PFSK-1 (cell line): ENCODE data around the gene ADM.

Experiments used
- TAF1 ChIP-seq: IDR thresholded peaks from 2 replicates; pipeline ENCODE4 v1.6.1; 2012; ENCODE audit warnings: low read length, control low read depth, borderline replicate concordance; ENCODE audit not compliant: insufficient read depth
- TF ChIP-seq, protein P1 (sequence below), 2 experiments: IDR thresholded peaks; 2 replicates each; pipeline versions ENCODE4 v1.6.1 to v1.8.0; 2011 to 2012; ENCODE audit warnings: low read depth in 2 of 2, low read length in 2 of 2, control low read depth in 1 of 2, inconsistent platforms in 1 of 2, mild to moderate bottlenecking in 1 of 2, moderate library complexity in 1 of 2; ENCODE audit not compliant: insufficient read depth in 1 of 2

DNA sequence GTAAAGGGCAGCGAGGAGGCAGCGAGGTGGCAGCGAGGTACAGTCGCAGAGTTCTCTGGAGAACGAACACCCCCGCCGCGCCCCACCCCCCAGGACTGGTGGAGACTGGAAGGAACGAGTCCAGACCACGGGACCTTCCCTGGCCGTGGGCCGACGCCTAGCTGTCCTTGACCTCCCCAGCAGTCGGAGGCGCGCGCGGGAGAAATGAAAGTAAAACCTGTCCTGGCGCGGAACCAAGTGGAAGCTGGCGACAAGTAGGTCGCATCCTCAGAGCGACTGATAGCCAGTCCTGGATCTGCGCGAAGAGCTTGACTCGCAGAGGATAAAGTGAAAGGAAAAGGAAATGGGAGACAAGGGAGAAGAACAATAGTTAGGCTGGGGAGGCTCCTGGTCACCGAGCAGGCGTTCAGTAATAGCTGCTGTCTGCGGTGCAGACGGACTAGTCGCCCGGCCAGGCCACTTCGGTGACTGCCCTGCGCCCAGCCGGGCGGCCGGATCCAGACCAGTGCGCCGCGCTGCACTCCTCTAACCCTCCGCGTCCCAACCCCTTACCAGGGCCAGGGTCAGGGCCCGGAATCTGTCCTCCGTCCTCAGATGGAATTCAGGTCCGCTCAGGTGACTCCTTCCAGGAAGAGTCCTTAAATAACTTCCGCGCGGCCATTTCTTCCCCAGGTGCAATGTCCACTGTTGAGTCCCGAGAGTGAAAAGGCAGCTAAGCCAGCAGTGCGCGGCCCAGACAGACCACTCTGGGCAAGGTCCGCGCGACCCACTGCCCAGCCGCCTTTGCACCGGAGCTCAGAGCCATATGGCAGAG, 1.9 kb upstream of the ADM start:
- TF ChIP-seq, protein P1, sequence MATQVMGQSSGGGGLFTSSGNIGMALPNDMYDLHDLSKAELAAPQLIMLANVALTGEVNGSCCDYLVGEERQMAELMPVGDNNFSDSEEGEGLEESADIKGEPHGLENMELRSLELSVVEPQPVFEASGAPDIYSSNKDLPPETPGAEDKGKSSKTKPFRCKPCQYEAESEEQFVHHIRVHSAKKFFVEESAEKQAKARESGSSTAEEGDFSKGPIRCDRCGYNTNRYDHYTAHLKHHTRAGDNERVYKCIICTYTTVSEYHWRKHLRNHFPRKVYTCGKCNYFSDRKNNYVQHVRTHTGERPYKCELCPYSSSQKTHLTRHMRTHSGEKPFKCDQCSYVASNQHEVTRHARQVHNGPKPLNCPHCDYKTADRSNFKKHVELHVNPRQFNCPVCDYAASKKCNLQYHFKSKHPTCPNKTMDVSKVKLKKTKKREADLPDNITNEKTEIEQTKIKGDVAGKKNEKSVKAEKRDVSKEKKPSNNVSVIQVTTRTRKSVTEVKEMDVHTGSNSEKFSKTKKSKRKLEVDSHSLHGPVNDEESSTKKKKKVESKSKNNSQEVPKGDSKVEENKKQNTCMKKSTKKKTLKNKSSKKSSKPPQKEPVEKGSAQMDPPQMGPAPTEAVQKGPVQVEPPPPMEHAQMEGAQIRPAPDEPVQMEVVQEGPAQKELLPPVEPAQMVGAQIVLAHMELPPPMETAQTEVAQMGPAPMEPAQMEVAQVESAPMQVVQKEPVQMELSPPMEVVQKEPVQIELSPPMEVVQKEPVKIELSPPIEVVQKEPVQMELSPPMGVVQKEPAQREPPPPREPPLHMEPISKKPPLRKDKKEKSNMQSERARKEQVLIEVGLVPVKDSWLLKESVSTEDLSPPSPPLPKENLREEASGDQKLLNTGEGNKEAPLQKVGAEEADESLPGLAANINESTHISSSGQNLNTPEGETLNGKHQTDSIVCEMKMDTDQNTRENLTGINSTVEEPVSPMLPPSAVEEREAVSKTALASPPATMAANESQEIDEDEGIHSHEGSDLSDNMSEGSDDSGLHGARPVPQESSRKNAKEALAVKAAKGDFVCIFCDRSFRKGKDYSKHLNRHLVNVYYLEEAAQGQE (IDR thresholded peaks at IDR 0.05; ENCODE audit: insufficient read depth in 1 of 2, low read depth in 2 of 2, low read length in 2 of 2) = no peak
- TF ChIP-seq TAF1 = no peak
